Duodenal mucosa (tissue), 2 donors: Measurements from ENCODE around the gene JAGN1.
A peak's percentile ranks its signal among the peaks of the same experiment; 100 is the strongest.
"Not testable (repeated sequence)": the region's sequence is repeated elsewhere in the genome, so short reads cannot be mapped to it uniquely, and the experiment has no call there.

Experiments used
- H3K27ac ChIP-seq: one replicate; pipeline ENCODE4 v1.7.0; 2013; ENCODE audit warnings: low read depth, low read length
- H3K27me3 ChIP-seq, 2 donors: one replicate each; pipeline ENCODE4 v1.7.0; 2013; ENCODE audit warnings: low read length in 2 of 2, control low read depth in 1 of 2; ENCODE audit not compliant: insufficient read depth in 2 of 2, control insufficient read depth in 1 of 2
- H3K36me3 ChIP-seq, 2 donors: one replicate each; pipeline ENCODE4 v1.7.0; 2013; ENCODE audit warnings: low read length in 2 of 2, control low read depth in 1 of 2; ENCODE audit not compliant: insufficient read depth in 2 of 2, control insufficient read depth in 1 of 2
- H3K4me1 ChIP-seq, 2 donors: one replicate each; pipeline ENCODE4 v1.7.0; 2013; ENCODE audit warnings: low read length in 2 of 2, control low read depth in 1 of 2; ENCODE audit not compliant: insufficient read depth in 2 of 2, control insufficient read depth in 1 of 2
- H3K4me3 ChIP-seq, 2 donors: one replicate each; pipeline ENCODE4 v1.7.0; 2013; ENCODE audit warnings: low read length in 2 of 2, low read depth in 1 of 2
- H3K9ac ChIP-seq, 2 donors: one replicate each; pipeline ENCODE4 v1.7.0; 2013; ENCODE audit warnings: low read length in 2 of 2, low read depth in 1 of 2
- H3K9me3 ChIP-seq, 2 donors: one replicate each; pipeline ENCODE4 v1.7.0; 2013; ENCODE audit warnings: low read length in 2 of 2, control low read depth in 1 of 2; ENCODE audit not compliant: control insufficient read depth in 1 of 2

The JAGN1 gene

GRCh38 chr3:9934235-9934621 lies 43.8 kb downstream of the JAGN1 start:
- H3K9me3 ChIP-seq, result no peaks in the 10 kb centered on the region
- H3K36me3 ChIP-seq, result peaks cover 3 to 27% of the 10 kb centered on the region in 2 donors
- H3K9ac ChIP-seq, result peak overlapping the region; percentile 87
- H3K4me1 ChIP-seq, result peaks cover 16 to 25% of the 10 kb centered on the region in 2 donors
- H3K4me3 ChIP-seq, result peak overlapping the region; percentile 88 to 92
- H3K27ac ChIP-seq, result peak overlapping the region; percentile 96
- H3K27me3 ChIP-seq, result no peaks in the 10 kb centered on the region

GRCh38 chr3:9934993-9935392 lies 44.6 kb downstream of the JAGN1 start:
- peaks cover 3 to 25% of the 10 kb centered on the region in 2 donors for H3K36me3 ChIP-seq
- H3K4me3 ChIP-seq, result peak overlapping the region; percentile 88 to 92
- no peak overlapping the region for H3K27ac ChIP-seq
- H3K27me3 ChIP-seq, result no peaks in the 10 kb centered on the region
- peak overlapping the region; percentile 87 for H3K9ac ChIP-seq
- H3K9me3 ChIP-seq, result no peaks in the 10 kb centered on the region
- H3K4me1 ChIP-seq, result peaks cover 16 to 25% of the 10 kb centered on the region in 2 donors

GRCh38 chr3:9935966-9936510 lies 45.6 kb downstream of the JAGN1 start:
- H3K9me3 ChIP-seq, result no peaks in the 10 kb centered on the region
- no peak overlapping the region for H3K9ac ChIP-seq
- H3K4me1 ChIP-seq, result peaks cover 16 to 25% of the 10 kb centered on the region in 2 donors
- no peak overlapping the region for H3K4me3 ChIP-seq
- peaks cover 3 to 25% of the 10 kb centered on the region in 2 donors for H3K36me3 ChIP-seq
- H3K27me3 ChIP-seq, result no peaks in the 10 kb centered on the region
- no peak overlapping the region for H3K27ac ChIP-seq

GRCh38 chr3:9937486-9938238 lies 47.3 kb downstream of the JAGN1 start:
- Histone ChIP-seq H3K9ac (no peak overlapping the region), H3K4me1 (peaks cover 16 to 19% of the 10 kb centered on the region in 2 donors), H3K27ac (no peak overlapping the region)

GRCh38 chr3:9938966-9939365 lies 48.6 kb downstream of the JAGN1 start:
- H3K27me3 ChIP-seq, result no peaks in the 10 kb centered on the region
- peaks cover 7 to 46% of the 10 kb centered on the region in 2 donors for H3K36me3 ChIP-seq
- no peak overlapping the region for H3K27ac ChIP-seq
- H3K4me1 ChIP-seq, result peaks cover 16 to 19% of the 10 kb centered on the region in 2 donors
- H3K4me3 ChIP-seq, result no peak overlapping the region
- H3K9me3 ChIP-seq, result no peaks in the 10 kb centered on the region
- H3K9ac ChIP-seq, result no peak overlapping the region

More at GRCh38 chr3:9937486-9938238, 47.3 kb downstream of the JAGN1 start:
- H3K27me3 ChIP-seq, result no peaks in the 10 kb centered on the region
- H3K36me3 ChIP-seq, result peaks cover 3 to 33% of the 10 kb centered on the region in 2 donors
- no peak overlapping the region for H3K4me3 ChIP-seq
- no peaks in the 10 kb centered on the region for H3K9me3 ChIP-seq

GRCh38 chr3:9939906-9940305 lies 49.5 kb downstream of the JAGN1 start:
- not testable (repeated sequence) for H3K4me3 ChIP-seq, H3K27ac ChIP-seq, H3K9ac ChIP-seq, H3K9me3 ChIP-seq, H3K27me3 ChIP-seq, H3K4me1 ChIP-seq
- H3K36me3 ChIP-seq, result peaks cover 10 to 53% of the 10 kb centered on the region in 2 donors

GRCh38 chr3:9940746-9941145 lies 50.3 kb downstream of the JAGN1 start:
- Histone ChIP-seq H3K9me3 (no peaks in the 10 kb centered on the region), H3K36me3 (peaks cover 10 to 51% of the 10 kb centered on the region in 2 donors), H3K4me1 (peaks cover 0 to 3% of the 10 kb centered on the region in 2 donors), H3K4me3 (no peak overlapping the region), H3K27ac (no peak overlapping the region), H3K27me3 (no peaks in the 10 kb centered on the region), H3K9ac (no peak overlapping the region)

- H3K27me3 ChIP-seq, result no peaks in the 10 kb centered on the region
- H3K27ac ChIP-seq, result no peak overlapping the region
- no peaks in the 10 kb centered on the region for H3K9me3 ChIP-seq
- H3K4me1 ChIP-seq, result peaks cover 0 to 4% of the 10 kb centered on the region in 2 donors
- H3K9ac ChIP-seq, result no peak overlapping the region
- H3K4me3 ChIP-seq, result no peak overlapping the region
- H3K36me3 ChIP-seq, result peaks cover 8 to 44% of the 10 kb centered on the region in 2 donors
Measured at GRCh38 chr3:9942164-9942563, 51.8 kb downstream of the JAGN1 start.

- no peak overlapping the region for H3K27ac ChIP-seq
- H3K9me3 ChIP-seq, result no peaks in the 10 kb centered on the region
- H3K36me3 ChIP-seq, result peaks cover 8 to 35% of the 10 kb centered on the region in 2 donors
- no peak overlapping the region for H3K9ac ChIP-seq
- H3K4me1 ChIP-seq, result peaks cover 0 to 4% of the 10 kb centered on the region in 2 donors
- H3K4me3 ChIP-seq, result no peak overlapping the region
- H3K27me3 ChIP-seq, result no peaks in the 10 kb centered on the region
Measured at GRCh38 chr3:9942934-9943690, 52.7 kb downstream of the JAGN1 start.
